HG02678 (cell line): ENCODE data around the gene COL23A1.

Experiments used
- ATAC-seq: cut with Tn5 transposase; IDR thresholded peaks from one replicate; pipeline ENCODE4 v1.9.1; 2021; ENCODE audit warnings: mild to moderate bottlenecking, moderate library complexity; ENCODE audit not compliant: unreplicated experiment

Gene COL23A1

DNA sequence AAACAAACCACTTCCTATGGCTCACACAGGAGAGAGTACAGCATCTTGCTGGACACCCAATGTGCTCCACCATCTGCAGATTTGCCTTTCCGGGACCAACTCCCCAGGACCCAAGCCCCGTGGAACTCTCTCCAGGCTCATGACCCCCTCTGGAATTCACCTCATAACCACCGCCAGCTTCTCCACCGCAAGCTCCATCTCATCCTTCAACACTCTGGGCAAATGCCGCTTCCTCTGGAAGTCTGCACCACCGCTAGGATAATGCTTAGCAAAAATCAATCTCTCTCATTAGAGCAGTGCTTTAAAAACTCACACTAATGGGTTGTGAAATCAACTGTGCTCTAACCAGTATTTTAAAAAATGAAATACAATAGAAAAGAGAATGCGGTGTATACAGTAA lies 150.0 kb downstream of the COL23A1 start:
- ATAC-seq = no peak

DNA sequence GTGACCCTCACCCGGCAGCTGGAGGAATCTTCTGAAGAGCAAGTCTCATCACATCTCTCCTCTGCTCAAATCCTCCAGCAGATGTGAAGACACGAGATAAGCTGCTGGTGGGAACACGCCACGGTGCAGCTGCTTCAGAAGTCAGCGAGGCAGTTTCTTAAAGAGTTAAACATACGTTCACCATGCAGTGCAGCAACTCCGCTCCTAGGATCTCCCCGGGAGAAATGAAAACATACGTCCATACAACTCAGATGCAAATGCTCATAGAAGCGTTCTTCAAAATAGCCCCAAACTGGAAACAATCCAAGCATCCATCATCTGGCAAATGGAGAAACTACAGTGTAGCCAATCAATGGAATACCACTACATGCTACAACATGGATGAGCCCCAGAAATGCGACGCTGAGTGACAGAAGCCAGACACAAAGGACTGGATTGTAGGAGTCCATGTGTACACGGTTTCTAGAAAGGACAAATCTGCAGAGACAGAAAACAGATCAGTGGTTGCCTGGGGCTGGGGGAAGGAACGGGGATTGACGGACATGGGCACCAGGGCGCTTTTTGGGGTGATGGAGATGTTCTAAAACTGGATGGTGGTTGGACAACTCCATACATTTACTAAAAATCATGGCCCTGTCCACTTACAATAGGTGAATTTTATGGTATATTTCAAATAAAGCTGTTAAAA lies 150.6 kb downstream of the COL23A1 start:
- ATAC-seq = no peak

DNA sequence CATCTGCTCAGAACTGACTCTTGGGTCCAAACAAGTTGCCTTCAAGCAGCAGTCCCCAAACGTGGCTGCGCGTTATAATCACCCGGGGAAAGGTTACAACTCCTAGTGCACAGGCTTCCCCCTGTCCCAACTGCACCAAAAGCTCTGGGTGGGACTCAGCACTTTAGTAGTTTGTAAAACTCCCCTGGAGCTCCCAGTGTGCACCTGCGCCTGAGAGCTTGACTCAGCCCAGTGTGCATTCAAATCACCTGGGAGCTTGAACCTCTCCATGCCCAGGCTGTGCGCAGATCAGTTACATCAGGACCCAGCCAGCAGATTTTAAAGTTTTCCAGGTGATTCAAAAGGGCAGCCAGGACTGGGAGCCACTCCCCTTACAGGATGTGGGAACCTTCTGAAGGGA lies 151.4 kb downstream of the COL23A1 start:
- no peak for ATAC-seq

DNA sequence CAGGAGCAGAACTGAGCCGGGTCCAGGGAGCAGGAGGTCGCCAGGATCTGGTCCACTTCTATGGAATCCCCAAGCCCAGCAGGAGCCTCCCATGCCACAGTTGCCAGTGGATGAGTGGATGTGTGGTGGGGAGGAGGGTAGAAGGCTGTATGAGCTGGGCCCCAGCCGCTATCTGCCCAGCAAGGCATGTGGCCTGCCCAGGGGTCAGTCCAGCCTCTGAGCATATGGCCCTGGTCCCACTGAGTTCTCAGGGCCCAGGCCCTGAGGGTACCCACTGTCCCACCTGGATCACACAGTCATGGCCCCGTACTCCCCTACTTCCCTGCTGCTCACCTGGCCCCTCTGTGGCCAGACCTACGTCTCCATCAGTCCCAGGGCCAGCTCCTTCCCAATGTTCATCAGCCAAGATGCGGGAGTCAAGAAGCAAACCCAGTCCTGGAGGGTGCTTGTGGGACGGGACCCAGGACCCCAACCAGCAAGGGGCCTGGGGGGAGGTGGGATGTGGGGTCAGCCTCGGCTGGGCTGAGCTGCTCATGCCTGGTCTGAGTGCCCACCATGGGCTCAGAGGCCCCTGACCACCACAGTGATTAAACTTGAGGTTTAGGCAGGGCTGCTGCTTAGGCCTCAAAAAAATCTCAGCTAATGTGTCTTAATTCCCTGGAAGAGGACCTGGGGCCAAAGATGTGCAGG lies 152.7 kb downstream of the COL23A1 start:
- no peak for ATAC-seq

DNA sequence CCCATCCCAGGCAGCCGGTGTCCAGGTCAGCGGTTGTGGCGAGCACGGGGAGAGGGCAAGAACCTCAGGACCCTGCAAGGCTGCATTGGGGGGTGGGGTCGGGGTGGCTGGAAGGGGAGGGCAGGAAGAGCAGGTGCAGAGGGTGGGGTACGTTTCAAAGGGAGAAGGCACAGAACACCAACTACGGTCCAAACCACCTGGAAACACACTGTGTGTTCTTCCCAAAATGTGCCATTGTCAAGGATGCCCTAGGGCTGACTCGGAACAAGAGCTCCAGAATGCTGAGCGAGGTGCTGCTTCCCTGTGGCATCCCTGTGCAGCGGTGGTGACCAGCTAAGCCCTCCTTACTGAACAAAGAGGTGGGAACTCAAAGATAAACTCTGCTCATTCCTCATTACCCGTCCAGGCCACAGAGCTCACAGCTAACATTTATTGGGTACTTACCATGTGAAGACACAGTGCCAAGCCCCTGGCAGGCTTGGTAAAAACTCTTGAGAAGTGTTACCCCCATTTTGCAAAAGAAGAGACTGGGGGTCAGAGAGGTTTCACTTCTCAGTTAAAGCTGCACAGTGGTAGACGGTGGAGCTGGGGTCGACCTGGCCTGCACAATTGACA lies 153.8 kb downstream of the COL23A1 start:
- ATAC-seq = no peak

DNA sequence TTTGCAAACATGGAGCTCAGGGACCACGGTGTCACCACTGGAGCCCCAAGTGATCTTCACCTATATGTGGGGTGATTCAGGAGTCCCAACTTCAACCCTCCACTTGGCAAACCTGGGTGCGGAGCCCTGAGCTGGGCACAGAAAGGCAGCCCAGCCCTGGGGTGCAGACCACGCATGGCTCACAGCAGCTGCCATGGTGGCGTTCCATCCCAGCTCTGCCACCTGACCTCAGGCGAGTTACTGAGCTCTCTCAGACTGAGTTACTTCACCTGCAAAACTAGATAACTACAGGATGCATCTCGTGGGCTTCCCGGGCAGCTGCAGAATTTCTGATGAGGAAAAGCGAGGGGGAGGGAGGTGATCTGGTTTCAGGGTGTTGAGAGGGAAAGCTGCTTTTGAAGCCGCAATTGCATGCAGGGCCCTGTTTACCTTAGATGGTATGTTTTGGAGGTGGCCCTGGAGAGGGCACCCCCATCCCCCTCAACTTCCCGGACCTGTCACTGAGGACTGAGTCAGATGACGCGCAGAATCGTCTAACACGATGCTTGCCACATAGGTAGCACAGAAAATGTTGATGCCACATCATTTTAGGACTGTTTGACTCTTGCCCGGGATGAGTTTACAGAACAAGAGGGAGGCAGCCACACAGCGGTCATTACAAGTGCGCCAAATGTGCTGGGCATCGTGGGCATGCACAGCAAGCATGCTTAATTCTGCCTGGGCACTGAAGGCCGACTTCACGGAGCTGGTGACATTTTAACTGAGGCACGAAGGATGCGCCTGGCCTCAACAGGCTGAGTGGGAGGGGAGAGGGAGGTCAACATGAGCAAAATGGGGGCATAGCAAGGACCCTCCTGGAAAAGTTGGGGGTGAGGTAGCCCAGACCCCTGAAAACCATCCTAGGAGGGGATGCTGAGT lies 154.6 kb downstream of the COL23A1 start:
- ATAC-seq = no peak

DNA sequence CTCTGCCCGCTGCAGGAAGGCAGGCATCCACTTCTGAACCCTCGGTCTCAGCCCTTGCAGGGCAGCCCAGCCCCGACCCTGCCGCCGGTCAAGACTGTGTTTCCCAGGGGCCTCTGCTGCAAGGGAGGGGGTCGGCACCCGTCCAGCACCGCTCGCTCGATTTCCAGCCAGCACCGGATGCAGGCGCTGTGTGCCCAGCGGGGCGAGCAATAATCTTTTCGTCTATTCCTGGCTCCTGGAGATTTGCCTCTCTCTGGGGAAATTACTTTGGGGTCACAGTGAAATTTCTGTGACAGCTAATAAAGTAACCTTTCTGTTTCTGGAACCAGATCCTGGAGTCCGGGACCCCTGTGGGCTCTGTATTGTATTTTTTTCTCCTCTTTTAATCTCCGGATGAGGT lies 155.3 kb downstream of the COL23A1 start:
- ATAC-seq = no peak

DNA sequence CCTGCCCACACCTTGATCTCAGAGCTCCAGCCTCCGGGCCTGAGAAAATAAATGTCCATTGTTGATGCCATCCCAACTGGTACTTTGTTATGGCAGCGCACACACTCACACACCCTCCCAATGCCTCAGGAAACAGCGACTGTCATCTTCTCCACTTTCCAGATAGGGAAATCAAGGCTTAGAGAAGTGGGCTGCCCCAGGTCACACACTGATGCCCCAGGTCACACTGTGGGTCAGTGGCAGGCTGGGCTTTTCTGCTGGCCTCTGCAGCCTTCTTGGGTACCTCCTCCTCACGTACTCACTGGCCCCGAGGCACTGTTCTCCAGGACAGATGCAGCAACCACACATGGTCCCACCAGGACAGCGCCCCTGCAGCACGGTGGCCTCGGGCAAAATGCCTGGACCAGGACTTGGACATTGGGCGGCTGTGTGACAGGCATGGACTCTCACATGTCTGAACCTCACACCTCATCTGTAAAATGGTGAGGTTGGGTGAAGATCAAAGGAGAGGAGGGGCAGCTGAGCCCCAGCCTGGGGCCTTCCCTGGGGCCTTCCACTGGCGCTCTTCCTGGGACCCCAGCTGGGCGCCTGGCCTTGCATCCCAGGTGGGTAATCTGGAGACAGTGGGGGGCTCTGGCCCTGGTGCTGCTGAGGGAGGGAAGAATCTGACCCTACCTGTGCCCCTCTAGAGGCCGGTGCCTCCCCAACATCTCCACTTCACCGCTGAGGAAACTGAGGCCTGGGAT lies 156.0 kb downstream of the COL23A1 start:
- ATAC-seq = no peak

DNA sequence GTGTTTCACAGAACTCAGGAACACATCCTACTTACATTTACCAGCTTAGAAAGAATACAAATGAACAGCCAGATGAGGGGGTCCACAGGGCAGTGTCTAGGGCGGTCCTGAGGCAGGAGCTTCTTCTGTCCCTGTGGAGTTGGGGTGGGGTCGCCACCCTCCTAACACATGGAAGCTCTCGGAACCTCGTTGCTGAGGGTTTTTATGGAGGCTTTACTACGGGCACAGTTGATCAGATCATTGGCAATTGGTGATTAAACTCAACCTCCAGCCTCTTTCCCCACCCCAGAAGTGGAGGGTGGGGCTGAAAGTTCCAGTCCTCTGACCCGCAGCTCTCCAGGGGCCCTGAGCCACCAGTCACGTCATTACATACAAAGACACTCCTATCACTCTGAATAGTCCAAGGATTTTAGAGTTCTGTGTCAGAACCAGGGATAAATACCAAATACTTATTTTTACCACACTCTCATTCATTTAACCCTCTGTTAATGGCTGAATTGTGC lies 156.9 kb downstream of the COL23A1 start:
- no peak for ATAC-seq

DNA sequence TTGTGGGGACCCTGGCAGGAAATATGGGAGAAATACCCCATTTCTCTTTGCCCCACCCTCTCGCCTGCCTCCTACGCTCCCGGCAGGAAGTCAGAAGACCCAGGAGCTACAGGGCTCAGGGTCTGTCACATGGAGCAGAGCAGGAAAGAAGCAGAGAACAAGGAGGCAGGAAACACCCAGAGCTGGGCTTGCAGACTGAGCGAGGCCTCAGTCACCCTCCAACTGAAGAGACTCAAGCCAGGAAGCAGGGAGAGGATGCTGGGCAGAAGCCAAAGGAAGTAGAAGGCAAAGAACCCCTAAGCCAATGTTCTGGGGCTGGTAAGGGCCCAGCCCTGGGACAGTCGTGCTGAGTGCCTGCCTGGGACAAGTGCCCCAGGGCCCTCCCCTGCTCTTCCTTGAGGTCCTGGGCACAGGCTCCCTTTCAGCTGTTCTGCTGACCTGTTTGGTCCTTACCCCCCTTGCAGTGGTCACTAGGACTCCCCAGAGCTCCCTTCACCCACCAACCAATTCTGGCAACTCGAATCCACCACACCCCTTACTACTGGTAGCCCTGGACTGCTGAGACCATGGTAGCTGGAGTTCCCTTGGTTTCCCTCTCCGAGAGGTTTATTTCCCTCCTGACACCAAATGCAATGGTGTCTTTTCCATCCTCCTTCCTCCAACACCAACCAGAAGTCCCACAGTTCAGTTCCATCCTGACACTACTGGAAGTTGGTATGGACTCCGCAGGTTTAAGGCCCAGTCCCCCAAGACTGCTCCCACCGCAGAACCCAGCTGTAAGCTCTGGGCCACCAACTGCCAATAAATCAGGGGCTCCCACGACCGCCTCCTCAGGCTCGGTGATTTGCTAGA lies 157.5 kb downstream of the COL23A1 start:
- no peak for ATAC-seq

DNA sequence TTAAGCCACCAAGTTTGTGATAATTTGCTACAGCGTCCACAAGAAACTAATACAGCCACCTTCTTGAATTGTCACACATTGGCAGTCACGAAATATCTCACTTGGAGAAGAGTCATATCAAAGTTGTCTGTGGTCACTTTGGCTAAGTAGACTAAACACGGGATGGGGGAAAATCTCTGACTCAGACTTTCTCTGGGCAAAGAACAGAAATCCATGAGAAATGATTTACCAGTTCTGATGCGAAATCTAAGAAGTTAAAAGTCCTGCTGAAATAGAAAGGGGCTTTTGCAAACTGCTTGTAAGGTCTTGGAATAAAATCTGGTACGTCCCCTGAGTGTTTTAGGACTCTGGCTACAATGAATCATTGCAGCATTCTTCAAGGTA lies 158.4 kb downstream of the COL23A1 start:
- no peak for ATAC-seq

DNA sequence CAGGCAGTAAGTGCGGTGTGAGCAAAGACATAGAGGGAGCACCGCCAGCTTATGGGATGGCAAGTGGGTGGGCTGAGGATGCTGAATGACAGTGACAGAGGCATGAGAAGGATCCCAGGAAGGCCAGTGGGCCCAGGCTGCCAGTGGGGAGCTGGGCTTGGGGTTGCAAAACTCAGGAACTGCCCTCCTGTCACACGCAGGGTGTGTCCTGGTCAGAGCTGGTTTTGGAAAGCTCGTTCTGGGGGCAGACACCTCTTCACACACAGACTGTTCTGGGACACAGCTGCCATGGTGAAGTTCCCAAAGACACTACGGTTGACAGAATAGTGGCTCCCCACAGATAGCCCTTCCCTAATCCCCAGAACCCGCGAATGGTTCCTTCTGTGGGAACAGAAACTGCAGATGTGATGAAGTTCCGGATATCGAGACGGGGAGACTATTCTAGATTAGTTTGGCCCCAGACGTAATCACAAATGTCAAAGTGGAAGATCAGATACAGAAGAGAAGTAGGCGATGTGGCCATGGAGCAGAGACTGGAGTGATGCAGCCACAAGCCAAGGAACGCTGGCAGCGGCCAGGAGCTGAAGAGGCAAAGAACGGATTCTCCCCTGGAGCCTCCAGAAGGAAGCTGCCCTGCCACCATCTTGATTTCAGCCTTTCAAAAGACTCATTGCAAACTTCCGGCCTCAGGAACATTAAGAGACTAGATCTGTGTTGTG lies 159.0 kb downstream of the COL23A1 start:
- ATAC-seq = no peak

DNA sequence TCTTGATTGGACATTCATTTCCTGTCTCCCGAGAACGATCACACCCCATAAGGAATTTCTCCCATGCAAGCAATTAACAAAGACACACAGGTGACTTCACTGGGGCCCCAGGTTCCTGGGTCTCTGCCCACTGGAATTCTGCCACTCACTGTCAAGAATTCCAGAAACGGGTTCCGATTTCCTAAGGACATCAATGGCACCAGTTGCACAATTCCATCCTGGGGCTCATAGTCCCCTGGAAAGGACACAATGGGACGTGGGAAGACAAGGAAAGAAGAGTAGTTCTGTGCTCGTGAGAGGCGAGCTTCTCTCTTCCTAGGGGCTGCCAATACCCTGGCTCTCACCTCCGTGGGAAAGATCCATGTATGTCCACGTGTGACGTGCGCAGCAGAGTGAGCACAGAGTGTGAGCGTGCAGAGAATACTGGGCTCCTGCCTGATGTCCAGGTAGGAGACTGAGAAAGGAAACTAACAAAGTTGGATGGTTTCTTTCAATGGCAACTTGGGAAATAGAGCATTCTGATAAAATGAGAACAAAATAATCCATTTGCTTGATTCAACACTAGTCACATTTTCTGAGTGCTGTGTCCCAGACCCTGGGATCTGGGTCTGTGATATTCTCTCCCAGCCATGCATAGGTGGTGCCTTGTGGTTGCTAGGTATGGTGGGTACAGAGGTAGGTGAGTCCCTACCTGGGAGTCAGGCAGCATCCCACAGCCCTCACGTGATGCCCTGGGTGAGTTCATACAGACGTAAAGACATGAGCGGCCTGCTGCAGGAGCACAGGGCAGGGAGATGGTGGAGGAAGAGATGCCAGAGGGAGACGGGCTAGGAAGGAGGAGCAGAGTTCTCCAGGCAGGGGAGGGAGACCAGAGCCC lies 159.8 kb downstream of the COL23A1 start:
- no peak for ATAC-seq

DNA sequence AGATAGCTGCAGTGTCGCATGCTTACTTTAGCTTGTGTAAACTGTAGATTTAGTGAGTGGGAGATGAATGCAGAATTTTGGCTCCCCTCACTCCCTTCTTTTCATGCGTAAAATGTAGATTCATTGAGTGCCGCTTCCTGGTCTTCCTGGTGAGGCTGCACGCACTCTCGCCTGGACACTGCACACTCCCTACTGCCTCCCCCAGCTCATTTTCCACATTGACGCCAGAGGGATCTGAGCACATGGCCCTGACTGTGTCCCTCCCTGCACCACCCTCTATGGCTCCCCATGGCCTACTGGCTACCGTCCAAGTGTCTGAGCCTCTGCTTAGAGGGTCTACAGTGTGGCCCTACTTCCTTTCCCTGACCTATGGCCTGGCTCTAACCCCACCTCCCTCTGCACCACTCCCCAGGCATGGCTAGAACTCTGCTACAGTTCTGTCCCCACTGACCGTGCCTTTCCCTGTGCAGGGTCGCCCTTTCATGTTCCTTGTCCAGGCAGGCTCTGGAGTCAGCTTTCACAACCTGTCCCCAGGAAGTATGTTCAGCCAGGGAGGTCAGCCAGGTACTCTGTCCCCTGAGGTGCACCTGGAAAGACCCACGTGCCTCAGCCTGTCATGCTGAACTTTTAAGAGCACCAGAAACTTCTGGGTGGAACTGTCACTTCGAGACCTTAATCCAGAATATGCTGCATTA lies 160.6 kb downstream of the COL23A1 start:
- ATAC-seq = no peak

DNA sequence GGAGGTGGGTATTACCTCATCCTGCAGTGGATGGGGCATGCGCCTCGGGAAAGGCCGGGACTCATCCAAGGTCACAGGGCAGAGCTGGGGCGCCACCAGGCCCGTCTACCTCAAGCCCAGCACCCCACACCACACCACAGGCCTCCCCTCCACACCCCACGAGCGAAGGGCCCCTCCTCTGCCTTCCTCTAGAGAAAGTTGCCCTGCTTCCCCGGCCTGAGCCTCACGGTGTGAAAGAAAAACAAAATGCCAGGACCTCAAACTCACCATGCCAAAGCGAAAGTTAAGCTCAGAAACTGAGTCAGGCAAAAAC lies 161.1 kb downstream of the COL23A1 start:
- ATAC-seq = no peak

DNA sequence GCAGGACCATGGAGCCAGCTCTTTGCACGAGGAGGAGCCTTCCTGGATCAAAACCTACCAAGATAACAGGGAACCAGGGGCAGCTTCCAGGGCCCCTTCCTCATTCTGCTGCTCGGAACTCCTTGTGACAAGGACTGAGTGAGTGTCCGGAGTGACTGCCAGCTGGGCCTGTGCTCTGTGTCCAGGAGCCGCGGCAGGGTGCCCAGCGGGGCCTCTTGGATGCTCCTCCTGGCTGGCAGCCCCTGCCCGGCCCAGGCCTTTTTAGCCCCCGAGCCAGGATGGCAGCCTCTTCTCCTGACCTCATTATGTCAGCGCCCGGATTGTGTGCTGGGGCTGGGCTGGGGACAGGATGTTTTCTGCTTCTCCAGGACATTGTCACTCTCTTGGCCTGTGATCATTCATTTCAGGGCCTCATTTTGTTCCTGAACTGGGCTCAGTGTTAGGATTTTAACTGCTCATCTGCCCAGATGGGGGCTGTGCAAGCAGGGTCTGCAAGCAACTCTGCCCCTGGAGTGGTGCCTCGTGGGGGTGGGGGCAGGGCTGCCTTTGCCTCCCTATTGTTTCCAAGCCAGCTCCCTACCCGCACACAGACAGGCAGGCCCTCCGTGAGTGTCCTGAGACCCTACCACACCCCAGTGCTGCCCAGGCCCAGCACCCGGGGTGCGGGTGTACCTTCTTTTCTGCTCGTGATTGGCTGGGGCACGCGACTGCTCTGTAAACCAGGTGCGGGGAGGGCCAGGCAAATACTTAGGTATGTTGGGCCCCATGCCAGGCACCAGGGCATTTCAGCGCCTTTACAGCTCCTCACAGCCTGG lies 161.6 kb downstream of the COL23A1 start:
- ATAC-seq = no peak
